Amygdala (tissue), 56 donors: Measurements from ENCODE around the gene ILRUN.
A peak's percentile ranks its signal among the peaks of the same experiment; 100 is the strongest.
"Not testable (repeated sequence)": the region's sequence is repeated elsewhere in the genome, so short reads cannot be mapped to it uniquely, and the experiment has no call there.

Source experiments
- DNase-seq, 56 donors: peaks; one replicate each; lab custom pipeline; 2025; lab: John Stamatoyannopoulos, UW

ILRUN gene

GRCh38 chr6:34667481-34668238 lies 28.9 kb downstream of the ILRUN start:
- DNase-seq = no peak

GRCh38 chr6:34665019-34665418 lies 31.5 kb downstream of the ILRUN start:
- DNase-seq = no peak

- DNase-seq = no peak
Measured at GRCh38 chr6:34664256-34664971, 32.2 kb downstream of the ILRUN start.

GRCh38 chr6:34663831-34664255 lies 32.7 kb downstream of the ILRUN start:
- no peak for DNase-seq

- DNase-seq = no peak
Measured at GRCh38 chr6:34663371-34663770, 33.2 kb downstream of the ILRUN start.

GRCh38 chr6:34661357-34661756 lies 35.2 kb downstream of the ILRUN start:
- no peak for DNase-seq

- DNase-seq = no peak
Measured at GRCh38 chr6:34658605-34659265, 37.8 kb downstream of the ILRUN start.

- not testable (repeated sequence) for DNase-seq
Measured at GRCh38 chr6:34657979-34658480, 38.5 kb downstream of the ILRUN start.

GRCh38 chr6:34657307-34657978 lies 39.1 kb downstream of the ILRUN start:
- DNase-seq = peak in 12 of 56 donors; percentile 4 to 52 (median 18)

- DNase-seq = no peak
Measured at GRCh38 chr6:34657037-34657306, 39.6 kb downstream of the ILRUN start.

GRCh38 chr6:34656378-34657036 lies 40.1 kb downstream of the ILRUN start:
- DNase-seq = peak in 6 of 56 donors; percentile 2 to 40 (median 16)

GRCh38 chr6:34655876-34656377 lies 40.6 kb downstream of the ILRUN start:
- not testable (repeated sequence) for DNase-seq

GRCh38 chr6:34654061-34654710 lies 42.4 kb downstream of the ILRUN start:
- no peak for DNase-seq

GRCh38 chr6:34652263-34652662 lies 44.3 kb downstream of the ILRUN start:
- DNase-seq = no peak

- DNase-seq = no peak
Measured at GRCh38 chr6:34650823-34651222, 45.7 kb downstream of the ILRUN start.

- not testable (repeated sequence) for DNase-seq
Measured at GRCh38 chr6:34650232-34650631, 46.3 kb downstream of the ILRUN start.

- no peak for DNase-seq
Measured at GRCh38 chr6:34648806-34649205, 47.8 kb downstream of the ILRUN start.
